Natural killer cell treated with Interleukin-12 subunit alpha and Interleukin-12 subunit beta and Interleukin-15 and Interleukin-18, amount 100 ng/mL, for 72 hours (primary cell): ENCODE data around the gene HJV. TPM values are rescaled to one million over a fixed set of nuclear protein-coding genes. Genes with fewer than 3 reads are reported as not detected.
A peak's percentile ranks its signal among the peaks of the same experiment; 100 is the strongest.

Experiments used
- ATAC-seq, 2 donors: fragments of 150-1000 bp; cut with Tn5 transposase in 1 of 2; sonication (Bioruptor Pico), chemical (Tn5 transposase) in 1 of 2; 2 replicates each; pipeline ENCODE4 v1.10.0; 2021
- DNase-seq: peaks from one replicate; pipeline ENCODE4 v3.0.0; 2022; ENCODE audit warnings: low spot score
- H3K27ac Mint-ChIP-seq, 2 donors: 1 replicate in 1 of 2; 2 replicates in 1 of 2; pipeline ENCODE4 v1.8.0; 2022; ENCODE audit warnings: mixed read lengths in 2 of 2, mild to moderate bottlenecking in 1 of 2, moderate library complexity in 1 of 2
- H3K27me3 Mint-ChIP-seq, 2 donors: 1 replicate in 1 of 2; 2 replicates in 1 of 2; pipeline ENCODE4 v1.8.0; 2022; ENCODE audit warnings: mixed read lengths in 2 of 2
- H3K36me3 Mint-ChIP-seq: one replicate; pipeline ENCODE4 v1.8.0; 2022; ENCODE audit warnings: mixed read lengths
- H3K4me1 Mint-ChIP-seq, 2 donors: 1 replicate in 1 of 2; 2 replicates in 1 of 2; pipeline ENCODE4 v1.8.0; 2022; ENCODE audit warnings: low read depth in 2 of 2, mixed read lengths in 2 of 2, mild to moderate bottlenecking in 1 of 2
- H3K4me3 Mint-ChIP-seq: one replicate; pipeline ENCODE4 v1.8.0; 2022; ENCODE audit warnings: mixed read lengths
- H3K9me3 Mint-ChIP-seq: 2 replicates; pipeline ENCODE4 v1.8.0; 2022; ENCODE audit warnings: mixed read lengths
- total RNA-seq, 2 donors: library from RNA; stranded (reverse); gene quantifications; one replicate each; pipeline ENCODE4 v1.2.3, GENCODE V29; 2022

Gene HJV
- total RNA-seq, 2 donors from 2014 or later = not detected

GRCh38 chr1:146012703-146013558, 8.6 kb downstream of the HJV start:
- DNase-seq (no peak), ATAC-seq (peak; percentile 62 to 72)
- no peaks in the 10 kb centered on the region for H3K36me3 Mint-ChIP-seq
- H3K4me1 Mint-ChIP-seq = peaks cover 7 to 8% of the 10 kb centered on the region in 2 donors
- H3K4me3 Mint-ChIP-seq = no peak overlapping the region
- no peak overlapping the region for H3K27ac Mint-ChIP-seq
- no peaks in the 10 kb centered on the region for H3K9me3 Mint-ChIP-seq
- H3K27me3 Mint-ChIP-seq = peaks cover 12 to 14% of the 10 kb centered on the region in 2 donors

GRCh38 chr1:146010126-146010738, 11.3 kb downstream of the HJV start:
- Mint-ChIP-seq H3K27ac (peak overlapping the region in 1 of 2 donors; percentile 62), H3K4me3 (no peak overlapping the region), H3K4me1 (peaks cover 27 to 30% of the 10 kb centered on the region in 2 donors), H3K9me3 (no peaks in the 10 kb centered on the region), H3K27me3 (no peaks in the 10 kb centered on the region), H3K36me3 (no peaks in the 10 kb centered on the region)
- ATAC-seq (no peak), DNase-seq (no peak)

GRCh38 chr1:146007489-146008133, 13.9 kb downstream of the HJV start:
- no peak for DNase-seq
- Mint-ChIP-seq H3K36me3 (no peaks in the 10 kb centered on the region), H3K4me1 (peaks cover 30 to 35% of the 10 kb centered on the region in 2 donors), H3K4me3 (peak overlapping the region; percentile 68), H3K9me3 (no peaks in the 10 kb centered on the region), H3K27me3 (no peaks in the 10 kb centered on the region), H3K27ac (peak overlapping the region; percentile 88 to 98)
- no peak for ATAC-seq

- peaks cover 49 to 66% of the 10 kb centered on the region in 2 donors for H3K4me1 Mint-ChIP-seq
- H3K27ac Mint-ChIP-seq = peak overlapping the region; percentile 59 to 82
- H3K9me3 Mint-ChIP-seq = no peaks in the 10 kb centered on the region
- H3K36me3 Mint-ChIP-seq = no peaks in the 10 kb centered on the region
- no peak for DNase-seq
- H3K27me3 Mint-ChIP-seq = no peaks in the 10 kb centered on the region
- peak overlapping the region; percentile 43 for H3K4me3 Mint-ChIP-seq
- ATAC-seq = no peak
These were observed 19.8 kb downstream of the HJV start for GRCh38 chr1:146001709-146002108.

- Mint-ChIP-seq H3K27me3 (no peaks in the 10 kb centered on the region), H3K4me1 (peaks cover 42 to 57% of the 10 kb centered on the region in 2 donors), H3K27ac (peak overlapping the region; percentile 96 to 98), H3K4me3 (peak overlapping the region; percentile 99), H3K36me3 (peaks cover 19% of the 10 kb centered on the region), H3K9me3 (no peaks in the 10 kb centered on the region)
- DNase-seq (no peak), ATAC-seq (no peak)
These were observed 22.1 kb downstream of the HJV start for GRCh38 chr1:145999321-146000024.

GRCh38 chr1:145997718-145998023, 23.9 kb downstream of the HJV start:
- peaks cover 38% of the 10 kb centered on the region for H3K36me3 Mint-ChIP-seq
- no peaks in the 10 kb centered on the region for H3K27me3 Mint-ChIP-seq
- H3K27ac Mint-ChIP-seq = peak overlapping the region; percentile 96 to 98
- DNase-seq = no peak
- H3K4me1 Mint-ChIP-seq = peaks cover 54 to 71% of the 10 kb centered on the region in 2 donors
- no peak for ATAC-seq
- H3K4me3 Mint-ChIP-seq = peak overlapping the region; percentile 99
- H3K9me3 Mint-ChIP-seq = no peaks in the 10 kb centered on the region

- H3K36me3 Mint-ChIP-seq = peaks cover 39% of the 10 kb centered on the region
- peak overlapping the region; percentile 99 for H3K4me3 Mint-ChIP-seq
- DNase-seq = no peak
- H3K27ac Mint-ChIP-seq = peak overlapping the region; percentile 96 to 98
- no peaks in the 10 kb centered on the region for H3K9me3 Mint-ChIP-seq
- ATAC-seq = peak; percentile 66 to 67
- peaks cover 59 to 76% of the 10 kb centered on the region in 2 donors for H3K4me1 Mint-ChIP-seq
- no peaks in the 10 kb centered on the region for H3K27me3 Mint-ChIP-seq
These were observed 24.4 kb downstream of the HJV start for GRCh38 chr1:145997016-145997717.

GRCh38 chr1:145996433-145997015, 25.0 kb downstream of the HJV start, which contains the start of gene TXNIP:
Gene TXNIP (minus strand): TSS chr1:145996579. CDS start chr1:145996266, 313 bp downstream.
- H3K36me3 Mint-ChIP-seq = peaks cover 39% of the 10 kb centered on the region
- DNase-seq (peak; percentile 96), ATAC-seq (peak; percentile 97 to 98)
- no peaks in the 10 kb centered on the region for H3K9me3 Mint-ChIP-seq
- peak within 1 kb of the TSS; percentile 99 for H3K4me3 Mint-ChIP-seq
- H3K27ac Mint-ChIP-seq = peak within 1 kb of the TSS; percentile 96 to 98
- peaks cover 59 to 78% of the 10 kb centered on the region in 2 donors for H3K4me1 Mint-ChIP-seq
- H3K27me3 Mint-ChIP-seq = no peaks in the 10 kb centered on the region

GRCh38 chr1:145995964-145996432, 25.5 kb downstream of the HJV start:
- Mint-ChIP-seq H3K27ac (peak overlapping the region; percentile 96 to 98), H3K27me3 (no peaks in the 10 kb centered on the region), H3K9me3 (no peaks in the 10 kb centered on the region), H3K4me3 (peak overlapping the region; percentile 99), H3K4me1 (peaks cover 55 to 76% of the 10 kb centered on the region in 2 donors), H3K36me3 (peaks cover 39% of the 10 kb centered on the region)
- DNase-seq = no peak
- no peak for ATAC-seq

GRCh38 chr1:145995148-145995881, 26.2 kb downstream of the HJV start:
- Mint-ChIP-seq H3K4me3 (peak overlapping the region; percentile 99), H3K4me1 (peaks cover 57 to 76% of the 10 kb centered on the region in 2 donors), H3K36me3 (peaks cover 39% of the 10 kb centered on the region), H3K9me3 (no peaks in the 10 kb centered on the region), H3K27ac (peak overlapping the region; percentile 96 to 98), H3K27me3 (no peaks in the 10 kb centered on the region)
- DNase-seq (no peak), ATAC-seq (no peak)

- Mint-ChIP-seq H3K36me3 (peaks cover 39% of the 10 kb centered on the region), H3K27ac (peak overlapping the region; percentile 96 to 98), H3K27me3 (no peaks in the 10 kb centered on the region), H3K4me1 (peaks cover 54 to 69% of the 10 kb centered on the region in 2 donors), H3K4me3 (peak overlapping the region; percentile 99), H3K9me3 (no peaks in the 10 kb centered on the region)
- no peak for ATAC-seq
- DNase-seq = no peak
These were observed 27.0 kb downstream of the HJV start for GRCh38 chr1:145994391-145995120.
